T-cell (primary cell): ENCODE measurements around the gene NUDT7. TPM values are rescaled to one million over a fixed set of nuclear protein-coding genes. Genes with fewer than 3 reads are reported as not detected.

Experiments used
- ATAC-seq, 4 experiments: fragments of 200-7000 bp in 3 of 4; fragments of 150-1000 bp in 1 of 4; cut with Tn5 transposase; replicated peaks in 1 of 4; 1 replicate in 3 of 4; 2 replicates in 1 of 4; pipeline ENCODE4 v1.10.0; 2021; ENCODE audit warnings: moderate library complexity in 3 of 4, mild to moderate bottlenecking in 2 of 4, moderate number of reproducible peaks in 1 of 4
- CTCF ChIA-PET, 2 donors: fragments of 300-600 bp; sonication (Branson Sonifier 250); formaldehyde crosslinking; loops; one replicate each; lab custom pipeline; 2022; ENCODE audit warnings: antibody characterized with exemption in 2 of 2; lab: Charles Lee
- POLR2A ChIA-PET, 2 donors: fragments of 300-600 bp; sonication (Branson Sonifier 250); formaldehyde crosslinking; loops; one replicate each; lab custom pipeline; 2022; ENCODE audit warnings: antibody characterized with exemption in 2 of 2; lab: Charles Lee
- DNase-seq, 35 experiments: peaks; one replicate each; pipeline versions ENCODE4 v3.0.0 to v3.0.0-alpha.2; 2013 to 2023
- H3K27ac ChIP-seq: one replicate; pipeline ENCODE4 v1.5.1; 2013; ENCODE audit warnings: low read length
- H3K27me3 ChIP-seq, 2 experiments: replicated peaks in 1 of 2; 1 replicate in 1 of 2; 2 replicates in 1 of 2; pipeline versions ENCODE4 v1.6.1 to v1.7.0; 2013; ENCODE audit warnings: low read length in 1 of 2, mixed read lengths in 1 of 2; ENCODE audit not compliant: control insufficient read depth in 2 of 2, insufficient read depth in 2 of 2; ENCODE audit errors: extremely low read depth in 1 of 2
- H3K36me3 ChIP-seq, 2 donors: 1 replicate in 1 of 2; 2 replicates in 1 of 2; pipeline versions ENCODE4 v1.6.1 to v1.7.0; 2013; ENCODE audit warnings: low read length in 1 of 2; ENCODE audit not compliant: control insufficient read depth in 2 of 2, insufficient read depth in 1 of 2; ENCODE audit errors: extremely low read depth in 1 of 2
- H3K4me1 ChIP-seq, 2 experiments: 1 replicate in 1 of 2; 2 replicates in 1 of 2; pipeline versions ENCODE4 v1.6.1 to v1.7.0; 2013; ENCODE audit warnings: low read length in 2 of 2, mixed read lengths in 1 of 2; ENCODE audit not compliant: insufficient read depth in 2 of 2, control insufficient read depth in 1 of 2; ENCODE audit errors: extremely low read depth in 1 of 2
- H3K4me3 ChIP-seq, 2 donors: 1 replicate in 1 of 2; 2 replicates in 1 of 2; pipeline versions ENCODE4 v1.5.1 to v1.7.0; 2013; ENCODE audit warnings: mild to moderate bottlenecking in 2 of 2, low read length in 1 of 2, moderate library complexity in 1 of 2; ENCODE audit not compliant: control insufficient read depth in 1 of 2; ENCODE audit errors: extremely low read depth in 1 of 2
- H3K9me3 ChIP-seq: 2 replicates; pipeline ENCODE4 v1.7.0; 2013
- H3K27ac Mint-ChIP-seq, 2 donors: one replicate each; pipeline ENCODE4 v1.8.0; 2020 to 2021; ENCODE audit warnings: mild to moderate bottlenecking in 2 of 2, mixed read lengths in 2 of 2
- H3K27me3 Mint-ChIP-seq, 2 donors: one replicate each; pipeline ENCODE4 v1.8.0; 2021 to 2022; ENCODE audit warnings: mixed read lengths in 2 of 2
- H3K36me3 Mint-ChIP-seq: one replicate; pipeline ENCODE4 v1.8.0; 2021; ENCODE audit warnings: mixed read lengths
- H3K4me1 Mint-ChIP-seq, 3 donors: one replicate each; pipeline ENCODE4 v1.8.0; 2020 to 2022; ENCODE audit warnings: mixed read lengths in 3 of 3, mild to moderate bottlenecking in 1 of 3
- H3K4me3 Mint-ChIP-seq, 3 donors: one replicate each; pipeline ENCODE4 v1.8.0; 2020 to 2022; ENCODE audit warnings: mild to moderate bottlenecking in 3 of 3, mixed read lengths in 3 of 3, moderate library complexity in 3 of 3
- H3K9me3 Mint-ChIP-seq, 3 donors: one replicate each; pipeline ENCODE4 v1.8.0; 2020 to 2022; ENCODE audit warnings: mixed read lengths in 3 of 3
- WGBS: methylation state at CpG from one replicate; pipeline ENCODE4 v1.1.5; 2013; ENCODE audit warnings: missing lambda C conversion rate; ENCODE audit not compliant: insufficient coverage; 5-methylcytosine and 5-hydroxymethylcytosine counted together
- total RNA-seq, 35 experiments: library from RNA in 6 of 35; stranded (reverse) in 6 of 35; fragments of 120-200 nt in 1 of 35; gene quantifications; one replicate each; pipeline versions ENCODE4 v1.2.1 to v1.2.4 and lab custom pipeline; 2013 to 2026

Gene NUDT7
- total RNA-seq, 5 donors from 2014 or later (not counting 1 experiment from before 2014, with no cell fraction given): 2.7 to 9.1 (median 4.7) TPM

DNA sequence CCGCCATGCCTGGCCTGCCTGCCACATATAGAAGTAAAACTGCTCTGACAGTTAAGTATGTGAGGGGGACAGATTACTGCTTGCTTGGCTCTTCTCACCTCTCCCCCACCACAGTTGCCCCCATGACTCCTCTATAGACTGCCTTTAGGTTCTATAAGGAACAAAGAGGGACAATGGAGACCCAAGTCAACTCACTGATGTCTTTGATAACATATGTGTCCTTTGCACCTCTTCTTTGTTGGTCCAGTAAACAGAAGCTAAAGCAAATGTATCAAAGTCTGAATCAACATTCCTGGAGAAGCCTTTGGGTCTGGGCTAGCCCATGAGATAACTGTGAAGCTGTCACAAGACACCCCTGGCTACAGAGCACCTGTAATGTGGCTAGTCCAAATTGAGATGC lies 27.1 kb downstream of the NUDT7 start:
- no CpG with 5 or more reads among the region's 1 CpG for WGBS
- no peak overlapping the region for H3K4me3 ChIP-seq
- H3K9me3 ChIP-seq: no peaks in the 10 kb centered on the region
- H3K9me3 Mint-ChIP-seq: no peaks in the 10 kb centered on the region
- DNase-seq (no peak), ATAC-seq (no peak)
- H3K4me1 ChIP-seq: no peaks in the 10 kb centered on the region
- H3K27ac Mint-ChIP-seq: no peak overlapping the region
- H3K4me3 Mint-ChIP-seq: no peak overlapping the region
- H3K27ac ChIP-seq: no peak overlapping the region
- H3K36me3 Mint-ChIP-seq: no peaks in the 10 kb centered on the region
- H3K4me1 Mint-ChIP-seq: no peaks in the 10 kb centered on the region
- peaks cover 0 to 3% of the 10 kb centered on the region in 2 experiments for H3K27me3 ChIP-seq
- no peaks in the 10 kb centered on the region for H3K36me3 ChIP-seq
- ChIA-PET CTCF (no interaction called here), POLR2A (no interaction called here)
- H3K27me3 Mint-ChIP-seq: peaks cover 5 to 16% of the 10 kb centered on the region in 2 donors

DNA sequence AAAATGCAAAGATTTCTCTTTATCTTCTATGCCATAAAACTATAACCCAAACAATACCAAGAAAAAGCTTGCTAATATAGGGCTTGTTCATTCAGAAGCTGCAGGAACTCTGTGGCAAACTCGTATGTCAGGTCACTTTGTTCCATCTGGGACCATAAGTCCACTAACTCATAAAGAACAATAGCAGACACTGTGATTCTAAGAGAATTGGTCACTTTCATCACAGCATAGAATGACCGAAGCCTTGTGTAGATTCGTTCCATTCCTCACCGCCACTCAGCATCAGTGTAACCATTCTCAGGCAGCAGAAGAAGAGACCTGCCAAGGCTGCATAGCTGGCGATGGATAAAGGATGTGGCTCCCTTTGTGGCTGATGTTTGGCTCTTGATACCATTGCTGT lies 35.7 kb downstream of the NUDT7 start:
- no peak overlapping the region for H3K4me3 Mint-ChIP-seq
- H3K4me1 Mint-ChIP-seq: no peaks in the 10 kb centered on the region
- WGBS: 76% methylated on average over 2 of the region's 5 CpGs
- ChIA-PET CTCF (no interaction called here), POLR2A (no interaction called here)
- Histone ChIP-seq H3K27ac (no peak overlapping the region), H3K4me1 (no peaks in the 10 kb centered on the region), H3K27me3 (no peaks in the 10 kb centered on the region), H3K36me3 (no peaks in the 10 kb centered on the region), H3K4me3 (no peak overlapping the region), H3K9me3 (no peaks in the 10 kb centered on the region)
- no peaks in the 10 kb centered on the region for H3K36me3 Mint-ChIP-seq
- ATAC-seq (no peak), DNase-seq (no peak)
- no peak overlapping the region for H3K27ac Mint-ChIP-seq
- H3K9me3 Mint-ChIP-seq: no peaks in the 10 kb centered on the region
- H3K27me3 Mint-ChIP-seq: peaks cover 2 to 16% of the 10 kb centered on the region in 2 donors

DNA sequence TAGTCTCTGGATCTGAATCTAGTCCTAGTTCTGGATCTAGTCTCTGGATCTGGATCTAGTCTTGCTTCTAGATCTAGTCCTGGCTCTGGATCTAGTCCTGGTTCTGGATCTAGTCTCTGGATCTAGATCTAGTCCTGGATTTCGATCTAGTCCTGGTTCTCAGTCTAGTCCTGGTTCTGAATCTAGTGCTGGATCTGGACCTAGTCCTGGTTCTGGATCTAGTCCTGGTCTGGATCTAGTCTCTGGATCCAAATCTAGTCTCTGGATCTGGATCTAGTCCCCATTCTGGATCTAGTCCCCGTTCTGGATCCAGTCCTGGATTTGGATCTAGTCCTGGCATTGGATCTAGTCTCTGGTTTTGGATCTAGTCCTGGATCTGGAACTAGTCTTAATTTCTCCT lies 36.2 kb downstream of the NUDT7 start:
- CTCF ChIA-PET: no interaction called here
- Mint-ChIP-seq H3K4me3 (no peak overlapping the region), H3K27ac (no peak overlapping the region), H3K27me3 (peaks cover 2 to 14% of the 10 kb centered on the region in 2 donors), H3K4me1 (no peaks in the 10 kb centered on the region), H3K9me3 (no peaks in the 10 kb centered on the region), H3K36me3 (no peaks in the 10 kb centered on the region)
- POLR2A ChIA-PET: no interaction called here
- H3K4me1 ChIP-seq: no peaks in the 10 kb centered on the region
- no peaks in the 10 kb centered on the region for H3K27me3 ChIP-seq
- ATAC-seq (no peak), DNase-seq (no peak)
- no peaks in the 10 kb centered on the region for H3K9me3 ChIP-seq
- H3K27ac ChIP-seq: no peak overlapping the region
- no peaks in the 10 kb centered on the region for H3K36me3 ChIP-seq
- H3K4me3 ChIP-seq: no peak overlapping the region
- WGBS: 67% methylated on average over 2 of the region's 2 CpGs

DNA sequence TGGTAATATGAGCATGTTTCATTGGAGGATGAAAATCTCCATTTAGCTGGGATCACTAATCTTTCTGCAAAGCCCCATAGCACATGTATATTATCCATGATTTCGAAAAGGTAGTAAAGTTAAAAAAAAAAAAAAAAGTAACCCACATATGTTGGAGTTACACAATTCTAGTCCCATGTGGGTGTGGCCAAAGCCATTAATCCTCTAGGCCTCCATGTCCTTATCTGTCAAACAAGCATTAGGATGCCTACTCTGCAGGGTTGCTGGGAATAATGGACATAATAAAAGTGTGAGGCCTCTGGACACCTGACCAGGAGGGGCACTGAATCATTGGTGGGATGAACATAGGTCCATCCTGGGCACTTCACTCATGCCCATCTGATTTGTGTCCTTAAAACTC lies 36.9 kb downstream of the NUDT7 start:
- no peaks in the 10 kb centered on the region for H3K4me1 ChIP-seq
- Mint-ChIP-seq H3K4me1 (no peaks in the 10 kb centered on the region), H3K36me3 (no peaks in the 10 kb centered on the region), H3K9me3 (no peaks in the 10 kb centered on the region), H3K27me3 (peaks cover 2 to 12% of the 10 kb centered on the region in 2 donors), H3K27ac (no peak overlapping the region), H3K4me3 (no peak overlapping the region)
- no peaks in the 10 kb centered on the region for H3K36me3 ChIP-seq
- no peaks in the 10 kb centered on the region for H3K27me3 ChIP-seq
- DNase-seq (no peak), ATAC-seq (no peak)
- ChIA-PET CTCF (no interaction called here), POLR2A (no interaction called here)
- H3K4me3 ChIP-seq: no peak overlapping the region
- H3K9me3 ChIP-seq: no peaks in the 10 kb centered on the region
- H3K27ac ChIP-seq: no peak overlapping the region
- no CpG with 5 or more reads among the region's 1 CpG for WGBS

DNA sequence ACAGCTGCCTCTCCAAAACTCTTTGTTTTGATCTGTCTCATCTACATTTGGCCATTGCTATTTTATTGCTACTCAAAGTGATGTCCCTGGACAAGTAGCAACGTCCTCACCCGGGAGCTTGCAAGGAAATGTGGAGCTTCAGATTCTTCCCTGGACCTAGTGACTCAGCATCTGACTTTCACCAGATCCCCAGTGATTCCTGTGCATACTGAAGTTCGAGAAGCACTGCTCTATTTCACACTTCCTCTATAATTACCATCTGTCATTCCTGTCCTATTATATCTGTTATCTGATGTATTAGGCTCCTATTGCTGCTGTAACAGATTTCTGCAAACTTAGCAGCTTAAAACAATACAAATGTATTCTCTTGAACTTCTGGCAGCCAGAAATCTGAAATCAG lies 37.5 kb downstream of the NUDT7 start:
- no peak overlapping the region for H3K4me3 ChIP-seq
- no peak overlapping the region for H3K4me3 Mint-ChIP-seq
- no peak for ATAC-seq

DNA sequence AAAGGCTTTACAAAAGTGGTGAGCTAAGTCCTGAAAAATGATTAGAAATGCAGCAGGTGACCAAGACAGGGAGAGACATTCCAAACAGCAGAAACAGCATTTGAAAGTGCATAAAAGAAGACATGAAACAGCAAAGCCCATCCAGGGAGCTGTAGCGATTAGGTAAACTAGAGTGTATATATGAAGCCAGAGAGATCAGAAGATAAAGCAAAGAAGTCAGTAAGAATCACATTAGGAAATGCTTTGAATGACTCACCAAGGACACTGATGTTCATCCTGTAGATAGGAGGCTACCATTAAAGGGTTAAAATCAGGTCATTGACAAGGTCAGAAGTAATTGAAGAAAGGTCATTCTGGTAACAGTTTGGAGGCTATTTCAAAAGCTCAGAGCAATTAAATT lies 38.5 kb downstream of the NUDT7 start:
- Mint-ChIP-seq H3K4me1 (no peaks in the 10 kb centered on the region), H3K27ac (no peak overlapping the region), H3K27me3 (peaks cover 2 to 12% of the 10 kb centered on the region in 2 donors), H3K9me3 (no peaks in the 10 kb centered on the region), H3K36me3 (no peaks in the 10 kb centered on the region), H3K4me3 (no peak overlapping the region)
- no peak for ATAC-seq
- H3K4me3 ChIP-seq: no peak overlapping the region
- H3K9me3 ChIP-seq: no peaks in the 10 kb centered on the region
- no peaks in the 10 kb centered on the region for H3K36me3 ChIP-seq
- no peak for DNase-seq
- 91% methylated on average over 1 of the region's 1 CpG for WGBS
- peaks cover 0 to 3% of the 10 kb centered on the region in 2 experiments for H3K27me3 ChIP-seq
- H3K4me1 ChIP-seq: no peaks in the 10 kb centered on the region
- no peak overlapping the region for H3K27ac ChIP-seq
- POLR2A ChIA-PET: no interaction called here
- CTCF ChIA-PET: no interaction called here

More for the DNA sequence above, 37.5 kb downstream of the NUDT7 start:
- Mint-ChIP-seq H3K36me3 (no peaks in the 10 kb centered on the region), H3K27me3 (peaks cover 2 to 12% of the 10 kb centered on the region in 2 donors), H3K27ac (no peak overlapping the region), H3K9me3 (no peaks in the 10 kb centered on the region), H3K4me1 (no peaks in the 10 kb centered on the region)
- H3K27ac ChIP-seq: no peak overlapping the region
- no peaks in the 10 kb centered on the region for H3K9me3 ChIP-seq
- POLR2A ChIA-PET: no interaction called here
- no peaks in the 10 kb centered on the region for H3K4me1 ChIP-seq
- WGBS: 48% methylated on average over 2 of the region's 3 CpGs
- DNase-seq: no peak
- H3K36me3 ChIP-seq: no peaks in the 10 kb centered on the region
- CTCF ChIA-PET: no interaction called here
- H3K27me3 ChIP-seq: peaks cover 0 to 3% of the 10 kb centered on the region in 2 experiments

DNA sequence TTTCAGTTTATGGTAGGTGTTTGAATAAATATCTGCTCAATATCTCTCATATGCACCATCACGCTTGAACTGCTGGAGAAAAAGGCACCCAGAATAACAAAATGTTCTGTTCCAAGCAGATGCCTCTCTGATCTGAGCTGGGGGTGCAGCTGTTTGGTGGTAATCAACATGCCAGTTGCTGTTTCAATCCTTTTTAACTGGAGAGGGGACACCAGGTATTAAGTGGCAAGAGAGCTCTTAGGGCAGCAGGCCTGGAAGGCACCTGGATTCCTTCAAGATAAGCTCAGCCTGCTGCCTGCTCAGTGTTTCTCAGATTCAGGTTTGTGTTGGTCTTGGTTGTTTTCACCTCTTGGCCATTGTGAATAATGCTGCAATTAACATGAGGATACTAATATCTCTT lies 38.9 kb downstream of the NUDT7 start:
- Histone ChIP-seq H3K9me3 (no peaks in the 10 kb centered on the region), H3K4me3 (no peak overlapping the region), H3K4me1 (no peaks in the 10 kb centered on the region), H3K27ac (no peak overlapping the region), H3K27me3 (peaks cover 0 to 3% of the 10 kb centered on the region in 2 experiments), H3K36me3 (no peaks in the 10 kb centered on the region)
- no peaks in the 10 kb centered on the region for H3K4me1 Mint-ChIP-seq
- H3K27me3 Mint-ChIP-seq: peaks cover 2 to 9% of the 10 kb centered on the region in 2 donors
- ChIA-PET POLR2A (no interaction called here), CTCF (no interaction called here)
- no CpG with 5 or more reads among the region's 1 CpG for WGBS
- ATAC-seq (no peak), DNase-seq (no peak)
- H3K4me3 Mint-ChIP-seq: no peak overlapping the region
- no peaks in the 10 kb centered on the region for H3K36me3 Mint-ChIP-seq
- no peaks in the 10 kb centered on the region for H3K9me3 Mint-ChIP-seq
- no peak overlapping the region for H3K27ac Mint-ChIP-seq
